Osteoblast (primary cell): ENCODE results near the gene CAGE1. TPM values are rescaled to one million over a fixed set of nuclear protein-coding genes. Genes with fewer than 3 reads are reported as not detected.
"Not testable (repeated sequence)": the region's sequence is repeated elsewhere in the genome, so short reads cannot be mapped to it uniquely, and the experiment has no call there.

Experiments used
- DNase-seq: peaks from one replicate; pipeline ENCODE4 v3.0.0; 2011; ENCODE audit warnings: low spot score, mixed read lengths; ENCODE audit not compliant: insufficient read length; ENCODE audit errors: missing footprints
- H2AFZ ChIP-seq: 2 replicates; pipeline ENCODE4 v1.6.0; 2011; ENCODE audit warnings: mild to moderate bottlenecking, low read length
- H3K27ac ChIP-seq: 2 replicates; pipeline ENCODE4 v1.5.1; 2011; ENCODE audit warnings: mild to moderate bottlenecking, low read depth, low read length, moderate library complexity
- H3K27me3 ChIP-seq: 2 replicates; pipeline ENCODE4 v1.6.0; 2012; ENCODE audit warnings: mild to moderate bottlenecking, control low read depth, inconsistent platforms, low read length, moderate library complexity; ENCODE audit not compliant: insufficient read depth
- H3K36me3 ChIP-seq: 2 replicates; pipeline ENCODE4 v1.5.1; 2011; ENCODE audit warnings: mild to moderate bottlenecking, low read length, control low read depth, moderate library complexity; ENCODE audit not compliant: insufficient read depth
- H3K4me1 ChIP-seq: 2 replicates; pipeline ENCODE4 v1.5.1; 2011; ENCODE audit warnings: mild to moderate bottlenecking, low read length, control low read depth, moderate library complexity; ENCODE audit not compliant: insufficient read depth
- H3K4me2 ChIP-seq: 2 replicates; pipeline ENCODE4 v1.6.0; 2011; ENCODE audit warnings: mild to moderate bottlenecking, low read length; ENCODE audit not compliant: insufficient read depth
- H3K4me3 ChIP-seq: fragments of 200-600 bp; sonication (generic); 3 replicates; pipeline ENCODE4 v1.5.1; 2012; ENCODE audit warnings: mild to moderate bottlenecking, low read length, inconsistent platforms; ENCODE audit not compliant: insufficient read depth
- H3K79me2 ChIP-seq: 2 replicates; pipeline ENCODE4 v1.6.0; 2012; ENCODE audit warnings: mild to moderate bottlenecking, low read length, control low read depth, inconsistent platforms; ENCODE audit not compliant: insufficient read depth
- H3K9me3 ChIP-seq: 2 replicates; pipeline ENCODE4 v1.5.1; 2011; ENCODE audit warnings: low read depth, low read length, control low read depth
- H4K20me1 ChIP-seq: 2 replicates; pipeline ENCODE4 v1.6.0; 2012; ENCODE audit warnings: mild to moderate bottlenecking, low read length, control low read depth; ENCODE audit not compliant: insufficient read depth
- total RNA-seq: library from RNA; depleted of rRNA; stranded (reverse); fragments of >200 nt; gene quantifications from 2 replicates; pipeline ENCODE4 v1.2.3, GENCODE V29; 2012
- TF ChIP-seq, protein P1 (sequence below): IDR thresholded peaks from 2 replicates; pipeline ENCODE4 v1.5.1; 2011; ENCODE audit warnings: mild to moderate bottlenecking, low read depth, low read length, moderate library complexity; ENCODE audit errors: extremely low read depth

CAGE1 gene
- total RNA-seq, 1 donor = under 0.01 TPM

DNA sequence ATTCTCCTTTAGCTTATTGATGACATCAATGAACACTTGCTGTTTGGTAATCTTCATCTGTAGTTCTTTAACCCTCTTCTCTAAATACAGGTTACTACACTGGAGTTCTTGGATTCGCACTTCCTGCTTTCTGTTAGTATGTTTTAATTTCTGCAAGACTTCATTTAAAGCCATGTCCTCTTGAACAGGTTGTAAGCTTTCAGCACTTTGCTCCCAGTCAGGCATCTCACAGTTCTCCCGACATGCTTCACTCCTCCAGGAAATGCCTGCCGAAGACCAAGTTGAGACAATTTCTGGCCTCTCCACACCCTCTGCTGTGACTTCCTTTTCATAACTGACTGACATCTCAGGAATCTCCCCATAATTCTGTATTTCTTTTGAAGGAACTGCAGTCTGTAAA is 15.8 kb downstream of the CAGE1 start:
- no peak overlapping the region for H3K27ac ChIP-seq
- no peaks in the 10 kb centered on the region for H4K20me1 ChIP-seq
- TF ChIP-seq, protein P1, sequence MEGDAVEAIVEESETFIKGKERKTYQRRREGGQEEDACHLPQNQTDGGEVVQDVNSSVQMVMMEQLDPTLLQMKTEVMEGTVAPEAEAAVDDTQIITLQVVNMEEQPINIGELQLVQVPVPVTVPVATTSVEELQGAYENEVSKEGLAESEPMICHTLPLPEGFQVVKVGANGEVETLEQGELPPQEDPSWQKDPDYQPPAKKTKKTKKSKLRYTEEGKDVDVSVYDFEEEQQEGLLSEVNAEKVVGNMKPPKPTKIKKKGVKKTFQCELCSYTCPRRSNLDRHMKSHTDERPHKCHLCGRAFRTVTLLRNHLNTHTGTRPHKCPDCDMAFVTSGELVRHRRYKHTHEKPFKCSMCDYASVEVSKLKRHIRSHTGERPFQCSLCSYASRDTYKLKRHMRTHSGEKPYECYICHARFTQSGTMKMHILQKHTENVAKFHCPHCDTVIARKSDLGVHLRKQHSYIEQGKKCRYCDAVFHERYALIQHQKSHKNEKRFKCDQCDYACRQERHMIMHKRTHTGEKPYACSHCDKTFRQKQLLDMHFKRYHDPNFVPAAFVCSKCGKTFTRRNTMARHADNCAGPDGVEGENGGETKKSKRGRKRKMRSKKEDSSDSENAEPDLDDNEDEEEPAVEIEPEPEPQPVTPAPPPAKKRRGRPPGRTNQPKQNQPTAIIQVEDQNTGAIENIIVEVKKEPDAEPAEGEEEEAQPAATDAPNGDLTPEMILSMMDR = no peak
- H3K4me2 ChIP-seq = no peak overlapping the region
- H3K36me3 ChIP-seq = no peaks in the 10 kb centered on the region
- H3K79me2 ChIP-seq = no peaks in the 10 kb centered on the region
- no peaks in the 10 kb centered on the region for H3K4me1 ChIP-seq
- peak overlapping the region; percentile 12 for H2AFZ ChIP-seq
- H3K9me3 ChIP-seq = no peaks in the 10 kb centered on the region
- no peak for DNase-seq
- H3K27me3 ChIP-seq = no peaks in the 10 kb centered on the region
- H3K4me3 ChIP-seq = no peak overlapping the region

DNA sequence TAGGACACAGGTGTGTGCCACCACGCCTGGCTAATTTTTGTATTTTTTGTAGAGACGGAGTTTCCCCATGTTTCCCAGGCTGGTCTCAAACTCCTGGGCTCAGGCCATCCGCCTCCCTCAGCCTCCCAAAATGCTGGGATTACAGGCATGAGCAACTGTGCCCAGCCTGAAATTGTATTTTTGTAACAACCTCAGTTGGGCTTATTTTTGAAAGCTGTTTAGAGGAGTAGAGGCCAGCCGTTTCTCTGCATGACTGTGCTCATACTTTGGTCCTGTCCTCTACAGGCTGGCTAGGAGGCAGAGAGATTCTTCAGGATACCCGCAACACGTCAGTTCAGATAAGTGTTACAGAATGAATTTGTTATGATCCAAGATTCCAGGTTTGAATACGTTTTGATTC is 22.1 kb downstream of the CAGE1 start:
- no peak overlapping the region for H3K4me2 ChIP-seq
- H3K4me1 ChIP-seq = no peaks in the 10 kb centered on the region
- no peaks in the 10 kb centered on the region for H3K36me3 ChIP-seq
- no peak overlapping the region for H3K4me3 ChIP-seq
- H2AFZ ChIP-seq = no peak overlapping the region
- H3K79me2 ChIP-seq = no peaks in the 10 kb centered on the region
- DNase-seq = no peak
- H3K27ac ChIP-seq = no peak overlapping the region
- H4K20me1 ChIP-seq = no peaks in the 10 kb centered on the region
- no peaks in the 10 kb centered on the region for H3K27me3 ChIP-seq
- TF ChIP-seq, protein P1 = no peak
- no peaks in the 10 kb centered on the region for H3K9me3 ChIP-seq

DNA sequence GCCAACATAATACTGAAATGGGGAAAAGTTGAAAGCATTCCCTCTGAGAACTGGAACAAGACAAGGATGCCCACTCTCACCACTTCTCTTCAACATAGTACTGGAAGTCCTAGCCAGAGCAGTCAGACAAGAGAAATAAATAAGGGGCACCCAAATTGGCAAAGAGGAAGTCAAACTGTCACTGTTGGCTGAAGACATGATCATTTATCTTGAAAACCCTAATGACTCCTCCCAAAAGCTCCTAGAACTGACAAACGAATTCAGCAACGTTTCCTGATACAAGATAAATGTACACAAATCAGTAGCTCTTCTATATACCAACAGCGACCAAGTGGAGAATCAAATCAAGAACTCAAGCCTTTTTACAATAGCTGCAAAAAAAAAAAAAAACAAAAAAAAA is 37.6 kb downstream of the CAGE1 start:
- not testable (repeated sequence) for H3K4me2 ChIP-seq, H3K27ac ChIP-seq, H4K20me1 ChIP-seq, H3K36me3 ChIP-seq, H3K9me3 ChIP-seq, DNase-seq, H3K79me2 ChIP-seq, H3K4me1 ChIP-seq, H2AFZ ChIP-seq, H3K4me3 ChIP-seq, H3K27me3 ChIP-seq

DNA sequence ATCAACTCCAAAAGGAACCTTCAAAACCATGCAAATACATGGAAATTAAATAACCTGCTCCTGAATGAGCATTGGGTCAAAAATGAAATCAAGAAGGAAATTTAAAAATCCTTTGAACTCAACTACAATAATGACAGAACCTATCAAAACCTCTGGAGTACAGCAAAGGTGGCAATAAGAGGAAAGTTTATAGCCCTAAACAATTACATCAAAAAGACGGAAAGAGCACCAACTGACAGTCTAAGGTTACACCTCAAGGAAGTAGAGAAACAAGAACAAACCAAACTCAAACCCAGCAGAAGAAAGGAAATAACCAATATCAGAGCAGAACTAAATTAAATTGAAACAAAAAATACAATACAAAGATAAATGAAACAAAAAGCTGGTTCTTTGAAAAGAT is 39.0 kb downstream of the CAGE1 start:
- H3K27ac ChIP-seq, H3K4me2 ChIP-seq, H4K20me1 ChIP-seq, H3K4me3 ChIP-seq, H3K27me3 ChIP-seq, H3K79me2 ChIP-seq, DNase-seq, H3K9me3 ChIP-seq, H3K36me3 ChIP-seq, H2AFZ ChIP-seq, H3K4me1 ChIP-seq: not testable (repeated sequence)

DNA sequence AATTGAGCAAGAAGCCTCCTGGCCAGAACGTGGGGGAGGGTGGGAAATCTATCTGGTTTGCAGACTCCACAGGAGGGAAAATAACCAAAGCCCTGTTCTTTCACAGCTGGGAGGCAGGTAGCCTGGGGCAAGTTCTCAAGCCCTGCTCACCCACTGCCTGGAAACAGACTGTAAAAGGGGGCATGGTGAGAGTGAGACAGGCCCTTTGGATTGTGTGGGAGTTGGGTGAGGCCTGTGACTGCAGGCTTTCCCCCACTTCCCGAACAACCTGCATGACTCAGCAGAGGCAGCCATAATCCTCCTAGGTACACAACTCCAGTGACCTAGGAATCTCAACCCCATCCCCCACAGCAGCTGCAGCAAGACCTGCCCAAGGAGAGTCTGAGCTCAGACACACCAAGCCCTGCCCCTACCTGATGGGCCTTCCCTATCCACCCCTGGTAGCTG is 42.0 kb downstream of the CAGE1 start:
- DNase-seq = not testable (repeated sequence)

DNA sequence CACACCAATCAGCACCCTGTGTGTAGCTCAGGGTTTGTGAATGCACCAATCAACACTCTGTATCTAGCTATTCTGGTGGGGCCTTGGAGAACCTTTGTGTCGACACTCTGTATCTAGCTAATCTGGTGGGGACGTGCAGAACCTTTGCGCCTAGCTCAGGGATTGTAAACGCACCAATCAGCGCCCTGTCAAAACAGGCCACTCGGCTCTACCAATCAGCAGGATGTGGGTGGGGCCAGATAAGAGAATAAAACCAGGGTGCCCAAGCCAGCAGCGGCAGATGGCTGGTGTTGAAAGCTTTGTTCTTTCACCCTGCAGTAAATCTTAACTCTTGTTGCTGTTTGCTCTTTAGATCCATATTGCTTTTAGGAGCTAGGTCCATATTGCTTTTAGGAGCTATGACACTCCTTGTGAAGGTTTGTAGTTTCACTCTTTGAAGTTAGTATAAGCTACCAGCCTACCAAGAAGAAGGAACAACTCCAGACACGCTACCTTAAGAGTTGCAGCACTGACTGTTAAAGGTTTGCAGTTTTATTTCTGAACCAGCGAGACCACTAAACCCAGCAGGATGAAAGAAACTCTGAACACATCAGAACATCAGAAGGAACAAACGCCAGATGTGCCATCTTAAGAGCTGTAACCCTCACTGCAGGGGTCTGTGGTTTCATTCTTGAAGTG is 44.6 kb downstream of the CAGE1 start:
- H3K4me2 ChIP-seq, H3K9me3 ChIP-seq, H3K79me2 ChIP-seq, DNase-seq, H3K4me1 ChIP-seq, H3K36me3 ChIP-seq, H2AFZ ChIP-seq, H3K27ac ChIP-seq, H3K4me3 ChIP-seq, H4K20me1 ChIP-seq, H3K27me3 ChIP-seq: not testable (repeated sequence)

More for the DNA sequence above, 42.0 kb downstream of the CAGE1 start:
- not testable (repeated sequence) for H4K20me1 ChIP-seq, H3K27me3 ChIP-seq, H3K4me2 ChIP-seq, H3K9me3 ChIP-seq, H3K36me3 ChIP-seq, H3K4me1 ChIP-seq, H3K4me3 ChIP-seq, H2AFZ ChIP-seq, H3K79me2 ChIP-seq, H3K27ac ChIP-seq
